Neuronal stem cell (in vitro differentiated cells): Measurements from ENCODE around the gene PARP12.

Experiments
- DNase-seq: peaks from one replicate; pipeline ENCODE4 v3.0.0-alpha.2; 2013; ENCODE audit warnings: low spot score
- H2AFZ ChIP-seq: one replicate; pipeline ENCODE4 v1.6.1; 2013; ENCODE audit warnings: mild to moderate bottlenecking, low read length, inconsistent platforms
- H2AK5ac ChIP-seq: 2 replicates; pipeline ENCODE4 v1.6.1; 2013; ENCODE audit warnings: low read depth, mild to moderate bottlenecking, inconsistent platforms, low read length, moderate library complexity, mixed read lengths
- H2BK120ac ChIP-seq: 2 replicates; pipeline ENCODE4 v1.6.1; 2013; ENCODE audit warnings: low read depth, mild to moderate bottlenecking, inconsistent platforms, low read length, moderate library complexity, mixed read lengths
- H2BK12ac ChIP-seq: one replicate; pipeline ENCODE4 v1.6.1; 2013; ENCODE audit warnings: low read length, inconsistent platforms
- H2BK15ac ChIP-seq: 2 replicates; pipeline ENCODE4 v1.6.1; 2013; ENCODE audit warnings: mild to moderate bottlenecking, low read length, inconsistent platforms, mixed read lengths
- H2BK5ac ChIP-seq: one replicate; pipeline ENCODE4 v1.6.1; 2013; ENCODE audit warnings: inconsistent platforms, mild to moderate bottlenecking, low read length, moderate library complexity
- H3K14ac ChIP-seq: one replicate; pipeline ENCODE4 v1.6.1; 2013; ENCODE audit warnings: low read length, inconsistent platforms
- H3K18ac ChIP-seq: 2 replicates; pipeline ENCODE4 v1.6.1; 2013; ENCODE audit warnings: low read length, inconsistent platforms
- H3K23ac ChIP-seq: 2 replicates; pipeline ENCODE4 v1.6.1; 2013; ENCODE audit warnings: low read depth, mild to moderate bottlenecking, mixed read lengths, low read length, inconsistent platforms; ENCODE audit not compliant: poor library complexity
- H3K27ac ChIP-seq: replicated peaks from 3 replicates; pipeline ENCODE4 v1.5.1; 2013; ENCODE audit warnings: low read length, inconsistent platforms
- H3K27me3 ChIP-seq, 3 experiments: 2 replicates each; pipeline ENCODE4 v1.6.1; 2013; ENCODE audit warnings: low read length in 3 of 3, mild to moderate bottlenecking in 2 of 3, inconsistent platforms in 1 of 3, low read depth in 1 of 3, mixed read lengths in 1 of 3, moderate library complexity in 1 of 3; ENCODE audit not compliant: control insufficient read depth in 3 of 3, insufficient read depth in 3 of 3
- H3K36me3 ChIP-seq, 2 donors: replicated peaks in 1 of 2; 2 replicates each; pipeline ENCODE4 v1.6.1; 2013; ENCODE audit warnings: low read length in 2 of 2; ENCODE audit not compliant: control insufficient read depth in 2 of 2, insufficient read depth in 2 of 2
- H3K4ac ChIP-seq: 2 replicates; pipeline ENCODE4 v1.6.1; 2013; ENCODE audit warnings: inconsistent platforms, mild to moderate bottlenecking, low read length, moderate library complexity
- H3K4me1 ChIP-seq, 2 donors: 1 replicate in 1 of 2; 2 replicates in 1 of 2; pipeline ENCODE4 v1.6.1; 2013; ENCODE audit warnings: low read length in 2 of 2, low read depth in 1 of 2; ENCODE audit not compliant: control insufficient read depth in 2 of 2, insufficient read depth in 1 of 2
- H3K4me2 ChIP-seq: one replicate; pipeline ENCODE4 v1.6.1; 2013; ENCODE audit warnings: mild to moderate bottlenecking, low read length, inconsistent platforms; ENCODE audit not compliant: insufficient read depth, poor library complexity, severe bottlenecking
- H3K4me3 ChIP-seq, 2 donors: 2 replicates each; pipeline ENCODE4 v1.5.1; 2013; ENCODE audit warnings: low read length in 2 of 2, mild to moderate bottlenecking in 2 of 2, inconsistent platforms in 1 of 2, moderate library complexity in 1 of 2
- H3K79me1 ChIP-seq: one replicate; pipeline ENCODE4 v1.6.1; 2013; ENCODE audit warnings: low read depth, mild to moderate bottlenecking, inconsistent platforms, low read length, moderate library complexity
- H3K9ac ChIP-seq: one replicate; pipeline ENCODE4 v1.6.1; 2013; ENCODE audit warnings: mild to moderate bottlenecking, low read depth, low read length, inconsistent platforms; ENCODE audit not compliant: poor library complexity
- H3K9me3 ChIP-seq, 2 donors: replicated peaks in 1 of 2; 2 replicates each; pipeline versions ENCODE3 to v1.6.1; 2013; ENCODE audit warnings: low read length in 2 of 2, mild to moderate bottlenecking in 2 of 2, inconsistent platforms in 1 of 2, low read depth in 1 of 2, mixed read lengths in 1 of 2, moderate library complexity in 1 of 2; ENCODE audit not compliant: control insufficient read depth in 2 of 2, insufficient read depth in 1 of 2
- H4K8ac ChIP-seq: one replicate; pipeline ENCODE4 v1.6.1; 2013; ENCODE audit warnings: low read depth, mild to moderate bottlenecking, inconsistent platforms, low read length, moderate library complexity
- H4K91ac ChIP-seq: one replicate; pipeline ENCODE4 v1.6.1; 2013; ENCODE audit warnings: low read length, low read depth, mild to moderate bottlenecking, inconsistent platforms; ENCODE audit not compliant: poor library complexity
- WGBS, 2 donors: extraction: QIAGEN DNeasy Blood & Tissue Kit; methylation state at CpG; one replicate each; pipeline ENCODE4 v1.1.7; 2013; ENCODE audit warnings: missing lambda C conversion rate in 2 of 2, mixed read lengths in 1 of 2; ENCODE audit not compliant: insufficient read length in 2 of 2, insufficient replicate concordance in 1 of 2; ENCODE audit errors: extremely low coverage in 2 of 2; 5-methylcytosine and 5-hydroxymethylcytosine counted together

Gene PARP12

DNA sequence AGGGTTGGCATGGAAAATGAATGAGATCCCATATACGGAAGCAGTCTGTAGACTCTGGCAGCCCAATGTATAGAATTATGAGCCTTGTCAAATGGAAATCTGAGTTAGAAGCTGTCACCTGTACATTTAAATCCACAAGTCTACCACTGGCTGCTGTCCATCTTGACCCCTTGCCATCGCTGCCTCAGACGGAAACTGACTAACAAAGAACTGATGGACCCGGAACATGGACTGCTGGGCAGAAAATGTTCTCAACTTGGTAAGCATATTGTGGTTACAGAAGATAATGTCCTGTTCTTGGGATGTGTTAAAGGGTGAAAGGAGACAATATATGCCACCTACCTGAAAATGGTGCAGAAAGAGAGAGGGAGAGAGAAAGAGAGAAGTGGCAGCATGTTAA, 37.5 kb downstream of the PARP12 start:
- H3K9ac ChIP-seq = no peak overlapping the region
- no peak overlapping the region for H2BK12ac ChIP-seq
- H3K9me3 ChIP-seq = no peaks in the 10 kb centered on the region
- no peaks in the 10 kb centered on the region for H3K4me1 ChIP-seq
- H2BK15ac ChIP-seq = no peak overlapping the region
- no peak overlapping the region for H3K4me3 ChIP-seq
- H3K4me2 ChIP-seq = no peak overlapping the region
- WGBS, 2 donors = no CpG with 5 or more reads among the region's 4 CpGs
- H4K91ac ChIP-seq = no peak overlapping the region
- no peak overlapping the region for H2AFZ ChIP-seq
- no peak overlapping the region for H3K18ac ChIP-seq
- H3K4ac ChIP-seq = no peak overlapping the region
- H3K27ac ChIP-seq = no peak overlapping the region
- H4K8ac ChIP-seq = no peak overlapping the region
- no peak overlapping the region for H2BK5ac ChIP-seq
- no peak overlapping the region for H3K23ac ChIP-seq
- H3K36me3 ChIP-seq = no peaks in the 10 kb centered on the region
- no peak overlapping the region for H2BK120ac ChIP-seq
- no peak overlapping the region for H3K14ac ChIP-seq
- H3K79me1 ChIP-seq = no peaks in the 10 kb centered on the region
- H2AK5ac ChIP-seq = no peak overlapping the region
- DNase-seq = no peak
- peaks cover 0 to 11% (median 0%) of the 10 kb centered on the region in 3 experiments for H3K27me3 ChIP-seq

DNA sequence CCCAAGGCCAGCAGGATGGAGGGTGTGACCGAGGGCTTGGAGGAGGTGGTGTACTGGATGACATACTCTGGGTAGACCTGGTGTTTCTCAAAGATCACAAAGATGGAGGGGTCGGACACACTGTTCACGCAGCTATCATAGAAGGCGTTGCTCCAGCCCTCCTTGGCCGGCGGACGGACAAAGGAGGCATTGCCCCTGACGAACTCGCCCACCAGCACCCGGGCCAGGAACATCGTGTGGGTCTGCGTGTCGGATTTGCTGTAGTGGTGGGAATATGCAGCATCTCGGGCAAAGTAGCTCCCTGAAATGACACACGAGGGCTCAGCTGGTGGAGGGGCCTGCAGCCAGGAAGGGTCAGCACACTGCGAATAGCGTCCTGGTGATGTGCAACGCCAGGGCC, 38.2 kb downstream of the PARP12 start:
- H2AK5ac ChIP-seq = peak overlapping the region; percentile 67
- H3K4me2 ChIP-seq = no peak overlapping the region
- H2BK12ac ChIP-seq = no peak overlapping the region
- no peak for DNase-seq
- no peak overlapping the region for H3K4ac ChIP-seq
- peak overlapping the region; percentile 33 for H3K18ac ChIP-seq
- H2BK15ac ChIP-seq = no peak overlapping the region
- peak overlapping the region; percentile 15 for H3K9ac ChIP-seq
- no peak overlapping the region for H3K27ac ChIP-seq
- H3K79me1 ChIP-seq = no peaks in the 10 kb centered on the region
- peak overlapping the region; percentile 42 for H3K14ac ChIP-seq
- WGBS, 2 donors = no CpG with 5 or more reads among the region's 18 CpGs
- H4K91ac ChIP-seq = no peak overlapping the region
- H3K23ac ChIP-seq = no peak overlapping the region
- H3K4me1 ChIP-seq = no peaks in the 10 kb centered on the region
- H3K9me3 ChIP-seq = no peaks in the 10 kb centered on the region
- no peak overlapping the region for H4K8ac ChIP-seq
- no peaks in the 10 kb centered on the region for H3K36me3 ChIP-seq
- H2BK120ac ChIP-seq = no peak overlapping the region
- H2AFZ ChIP-seq = no peak overlapping the region
- no peak overlapping the region for H3K4me3 ChIP-seq
- no peak overlapping the region for H2BK5ac ChIP-seq
- peaks cover 0 to 15% (median 0%) of the 10 kb centered on the region in 3 experiments for H3K27me3 ChIP-seq

DNA sequence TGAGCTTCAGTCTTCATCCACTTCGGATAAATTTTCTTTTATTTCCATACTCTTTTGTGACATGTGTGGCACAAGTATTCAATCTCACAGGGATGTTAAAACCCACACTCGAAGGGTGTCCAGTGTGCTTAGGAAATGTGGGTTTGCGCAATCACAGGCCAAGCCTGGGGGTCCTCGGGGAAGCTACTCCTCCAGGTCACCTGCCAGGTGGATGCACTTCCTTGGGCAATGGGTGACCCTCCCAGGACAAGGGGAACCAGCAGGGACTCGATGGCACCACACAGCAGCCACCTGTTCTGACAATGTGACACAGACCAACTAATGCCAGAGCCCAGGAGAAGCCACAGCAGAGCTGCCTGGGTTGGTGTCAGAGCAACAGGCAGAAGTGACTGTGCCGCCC, 39.0 kb downstream of the PARP12 start:
- no peak overlapping the region for H3K27ac ChIP-seq
- peak overlapping the region; percentile 23 for H3K18ac ChIP-seq
- no peaks in the 10 kb centered on the region for H3K79me1 ChIP-seq
- no peak overlapping the region for H2AK5ac ChIP-seq
- no peaks in the 10 kb centered on the region for H3K4me1 ChIP-seq
- DNase-seq = no peak
- no peak overlapping the region for H2BK5ac ChIP-seq
- H3K14ac ChIP-seq = no peak overlapping the region
- whole genome bisulfite sequencing, 2 donors = no CpG with 5 or more reads among the region's 6 CpGs
- H3K4me2 ChIP-seq = no peak overlapping the region
- H3K23ac ChIP-seq = no peak overlapping the region
- H3K27me3 ChIP-seq = peaks cover 0 to 15% (median 0%) of the 10 kb centered on the region in 3 experiments
- H2BK15ac ChIP-seq = no peak overlapping the region
- H2BK120ac ChIP-seq = no peak overlapping the region
- no peak overlapping the region for H3K4me3 ChIP-seq
- no peaks in the 10 kb centered on the region for H3K9me3 ChIP-seq
- H4K8ac ChIP-seq = no peak overlapping the region
- no peak overlapping the region for H3K4ac ChIP-seq
- no peak overlapping the region for H2AFZ ChIP-seq
- no peak overlapping the region for H2BK12ac ChIP-seq
- H4K91ac ChIP-seq = no peak overlapping the region
- no peak overlapping the region for H3K9ac ChIP-seq
- no peaks in the 10 kb centered on the region for H3K36me3 ChIP-seq

DNA sequence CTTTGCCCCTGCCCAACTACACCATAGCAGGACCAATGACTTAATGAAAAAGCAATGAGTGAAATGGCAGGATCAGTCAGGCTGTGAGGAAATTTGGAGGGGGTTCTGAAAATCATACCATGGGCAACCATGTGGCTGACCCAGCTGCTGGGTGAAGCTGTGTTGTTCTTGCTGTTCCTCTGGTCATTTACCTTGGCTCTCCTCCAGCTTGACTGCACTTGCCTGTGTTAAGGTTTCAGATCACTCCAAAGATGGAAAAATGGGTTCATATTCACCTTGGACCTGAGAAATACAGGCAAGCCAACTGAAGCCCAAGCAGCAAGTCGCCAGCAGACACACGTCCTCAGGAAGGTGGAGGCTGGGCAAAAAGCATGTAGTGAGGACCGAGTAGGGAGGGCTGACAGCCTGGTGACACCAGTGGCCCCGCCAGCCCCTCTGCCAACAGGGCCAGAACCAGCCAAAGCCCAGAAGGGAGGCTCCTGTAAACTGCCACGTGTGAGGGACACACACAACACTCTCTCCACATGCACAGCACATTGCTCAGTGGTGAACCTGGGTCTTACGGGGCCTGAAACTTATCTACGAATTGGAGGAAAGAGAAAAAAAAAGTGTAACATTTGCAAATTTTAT, 40.1 kb downstream of the PARP12 start:
- peak overlapping the region; percentile 31 for H3K18ac ChIP-seq
- H3K9me3 ChIP-seq = no peaks in the 10 kb centered on the region
- DNase-seq = no peak
- H3K79me1 ChIP-seq = no peaks in the 10 kb centered on the region
- H3K9ac ChIP-seq = no peak overlapping the region
- H3K4ac ChIP-seq = no peak overlapping the region
- H4K8ac ChIP-seq = no peak overlapping the region
- peak overlapping the region; percentile 68 for H3K23ac ChIP-seq
- H3K36me3 ChIP-seq = no peaks in the 10 kb centered on the region
- H3K27ac ChIP-seq = no peak overlapping the region
- no peak overlapping the region for H2AFZ ChIP-seq
- no peak overlapping the region for H4K91ac ChIP-seq
- no peak overlapping the region for H2BK5ac ChIP-seq
- no peak overlapping the region for H3K4me3 ChIP-seq
- H3K4me2 ChIP-seq = no peak overlapping the region
- no peak overlapping the region for H2AK5ac ChIP-seq
- no peak overlapping the region for H2BK12ac ChIP-seq
- H2BK15ac ChIP-seq = no peak overlapping the region
- H3K27me3 ChIP-seq = peaks cover 0 to 15% (median 0%) of the 10 kb centered on the region in 3 experiments
- H3K14ac ChIP-seq = no peak overlapping the region
- no CpG with 5 or more reads among the region's 7 CpGs for WGBS, 2 donors
- no peaks in the 10 kb centered on the region for H3K4me1 ChIP-seq
- no peak overlapping the region for H2BK120ac ChIP-seq
